Brain microvascular endothelial cell (primary cell): ENCODE data around the gene CLEC16A.
A peak's percentile ranks its signal among the peaks of the same experiment; 100 is the strongest.

Experiments used
- DNase-seq: peaks from one replicate; pipeline ENCODE4 v3.0.0-alpha.2; 2020
- H3K27ac ChIP-seq: fragments of 250-450 bp; sonication (Bioruptor Pico); 2 replicates; pipeline ENCODE4 v1.5.1; 2020; ENCODE audit warnings: mild to moderate bottlenecking, moderate library complexity
- H3K27me3 ChIP-seq: fragments of 250-450 bp; sonication (Bioruptor Pico); replicated peaks from 2 replicates; pipeline ENCODE4 v1.5.1; 2020; ENCODE audit warnings: mild to moderate bottlenecking
- H3K36me3 ChIP-seq: fragments of 250-450 bp; sonication (Bioruptor Pico); replicated peaks from 2 replicates; pipeline ENCODE4 v1.5.1; 2020; ENCODE audit warnings: mild to moderate bottlenecking
- H3K4me3 ChIP-seq: 2 replicates; pipeline ENCODE4 v1.5.1; 2011; ENCODE audit warnings: low read depth, mild to moderate bottlenecking, control low read depth, low read length, moderate library complexity
- in situ Hi-C: cut with HindIII; loops from 2 replicates; pipeline ENCODE4 v1.10.0; 2017; ENCODE audit warnings: low sequenced_read_pairs, low pct_ligation_motif_present
- TF ChIP-seq, protein P1 (sequence below): IDR thresholded peaks from 2 replicates; pipeline ENCODE4 v1.5.1; 2011; ENCODE audit warnings: low read depth, mild to moderate bottlenecking, moderate library complexity, low read length, control low read depth, inconsistent platforms; ENCODE audit errors: missing control alignments

The CLEC16A gene

GRCh38 chr16:11183951-11184350 is 239.6 kb downstream of the CLEC16A start:
- in situ Hi-C loops = no loop called here
- Histone ChIP-seq H3K27me3 (no peaks in the 10 kb centered on the region), H3K27ac (no peak overlapping the region), H3K36me3 (no peaks in the 10 kb centered on the region), H3K4me3 (no peak overlapping the region)
- no peak for DNase-seq
- TF ChIP-seq, protein P1, sequence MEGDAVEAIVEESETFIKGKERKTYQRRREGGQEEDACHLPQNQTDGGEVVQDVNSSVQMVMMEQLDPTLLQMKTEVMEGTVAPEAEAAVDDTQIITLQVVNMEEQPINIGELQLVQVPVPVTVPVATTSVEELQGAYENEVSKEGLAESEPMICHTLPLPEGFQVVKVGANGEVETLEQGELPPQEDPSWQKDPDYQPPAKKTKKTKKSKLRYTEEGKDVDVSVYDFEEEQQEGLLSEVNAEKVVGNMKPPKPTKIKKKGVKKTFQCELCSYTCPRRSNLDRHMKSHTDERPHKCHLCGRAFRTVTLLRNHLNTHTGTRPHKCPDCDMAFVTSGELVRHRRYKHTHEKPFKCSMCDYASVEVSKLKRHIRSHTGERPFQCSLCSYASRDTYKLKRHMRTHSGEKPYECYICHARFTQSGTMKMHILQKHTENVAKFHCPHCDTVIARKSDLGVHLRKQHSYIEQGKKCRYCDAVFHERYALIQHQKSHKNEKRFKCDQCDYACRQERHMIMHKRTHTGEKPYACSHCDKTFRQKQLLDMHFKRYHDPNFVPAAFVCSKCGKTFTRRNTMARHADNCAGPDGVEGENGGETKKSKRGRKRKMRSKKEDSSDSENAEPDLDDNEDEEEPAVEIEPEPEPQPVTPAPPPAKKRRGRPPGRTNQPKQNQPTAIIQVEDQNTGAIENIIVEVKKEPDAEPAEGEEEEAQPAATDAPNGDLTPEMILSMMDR = peak; percentile 21

GRCh38 chr16:11187522-11188023 is 243.2 kb downstream of the CLEC16A start:
- DNase-seq = no peak
- H3K27me3 ChIP-seq = no peaks in the 10 kb centered on the region
- in situ Hi-C loops = no loop called here
- H3K27ac ChIP-seq = no peak overlapping the region
- TF ChIP-seq, protein P1 = no peak
- H3K36me3 ChIP-seq = no peaks in the 10 kb centered on the region
- no peak overlapping the region for H3K4me3 ChIP-seq

DNA sequence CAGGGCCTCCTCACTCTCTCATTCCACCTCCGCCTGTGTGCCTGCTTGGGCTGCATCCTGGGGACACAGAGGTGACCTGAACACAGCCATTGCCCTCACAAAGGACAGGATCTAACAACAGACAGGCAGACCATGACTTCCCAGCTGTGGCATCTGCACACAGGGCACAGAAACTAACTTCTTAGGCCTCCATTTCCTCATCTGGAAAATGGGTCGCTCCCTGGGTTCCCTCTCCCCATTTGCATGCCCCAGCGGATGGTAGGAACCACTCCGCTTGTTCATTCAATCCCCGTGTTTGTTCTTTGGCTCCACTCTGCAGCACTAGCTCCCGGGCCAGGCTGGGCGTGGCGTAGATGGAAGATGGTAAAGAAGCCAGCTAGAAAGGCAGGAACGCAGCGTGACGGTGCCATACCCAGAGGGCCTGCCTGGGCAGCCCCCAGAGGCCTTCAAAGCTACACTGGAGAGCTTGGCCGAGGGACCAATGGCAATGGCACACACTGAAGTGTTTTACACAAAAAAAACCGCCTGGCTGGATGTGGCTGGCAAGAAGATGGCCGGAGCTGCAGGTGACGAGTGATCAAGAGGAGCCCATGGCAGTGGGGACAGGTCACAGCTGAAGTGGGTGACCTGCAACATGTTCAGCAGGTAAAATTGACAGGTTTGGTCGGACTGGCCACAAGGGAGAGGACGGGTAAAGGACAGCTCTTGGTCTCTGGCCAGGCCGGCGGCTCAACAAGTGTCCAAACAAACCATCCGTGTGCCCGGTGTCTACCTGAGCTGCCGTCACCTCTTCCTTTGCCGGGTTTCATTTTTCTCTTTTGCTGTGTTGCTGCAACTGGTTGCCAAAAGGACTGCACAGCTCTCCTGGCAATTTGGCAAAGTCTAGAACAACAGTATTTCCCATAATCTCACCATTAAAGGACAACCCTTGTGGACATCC is 244.7 kb downstream of the CLEC16A start:
- in situ Hi-C loops = no loop called here
- no peak for DNase-seq
- Histone ChIP-seq H3K27ac (no peak overlapping the region), H3K27me3 (no peaks in the 10 kb centered on the region), H3K4me3 (no peak overlapping the region), H3K36me3 (no peaks in the 10 kb centered on the region)
- TF ChIP-seq, protein P1 = no peak

- in situ Hi-C loops = no loop called here
Observed at GRCh38 chr16:11190588-11191560, 246.5 kb downstream of the CLEC16A start.

DNA sequence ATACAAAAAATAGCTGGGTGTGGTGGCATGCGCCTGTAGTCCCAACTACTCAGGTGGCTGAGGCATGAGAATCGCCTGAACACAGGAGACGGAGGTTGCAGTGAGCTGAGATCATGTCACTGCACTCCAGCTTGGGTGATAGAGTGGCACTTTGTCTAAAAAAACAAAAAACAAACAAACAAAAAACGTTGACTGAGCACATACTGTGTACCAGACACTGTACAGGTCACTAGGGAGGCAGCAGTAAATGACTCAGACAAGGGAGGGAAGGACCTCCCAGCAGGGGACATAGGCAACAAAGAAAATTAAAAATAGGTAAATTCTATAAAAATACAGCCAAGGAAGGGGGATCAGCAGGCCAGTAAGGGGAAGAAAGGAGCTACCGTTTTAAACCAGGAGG is 247.3 kb downstream of the CLEC16A start:
- TF ChIP-seq, protein P1 = no peak
- in situ Hi-C loops = no loop called here
- H3K4me3 ChIP-seq = no peak overlapping the region
- no peaks in the 10 kb centered on the region for H3K27me3 ChIP-seq
- DNase-seq = no peak
- no peak overlapping the region for H3K27ac ChIP-seq
- H3K36me3 ChIP-seq = no peaks in the 10 kb centered on the region

More at GRCh38 chr16:11190588-11191560, 246.5 kb downstream of the CLEC16A start:
- TF ChIP-seq, protein P1 = no peak
- Histone ChIP-seq H3K27me3 (no peaks in the 10 kb centered on the region), H3K4me3 (no peak overlapping the region), H3K36me3 (no peaks in the 10 kb centered on the region), H3K27ac (no peak overlapping the region)
- peak; percentile 45 for DNase-seq
